Dermis blood vessel endothelial cell (primary cell): ENCODE results near the gene GTF3A. TPM values are rescaled to one million over a fixed set of nuclear protein-coding genes. Genes with fewer than 3 reads are reported as not detected.
"Not testable (repeated sequence)": the region's sequence is repeated elsewhere in the genome, so short reads cannot be mapped to it uniquely, and the experiment has no call there.

ENCODE experiments used
- DNase-seq: peaks from one replicate; pipeline ENCODE4 v3.0.0; 2010
- total RNA-seq: library from RNA; depleted of rRNA; stranded (reverse); fragments of >200 nt; gene quantifications from 2 replicates; pipeline ENCODE4 v1.2.3, GENCODE V29; 2014

The GTF3A gene
- 110 and 146 TPM in 2 replicates for total RNA-seq

DNA sequence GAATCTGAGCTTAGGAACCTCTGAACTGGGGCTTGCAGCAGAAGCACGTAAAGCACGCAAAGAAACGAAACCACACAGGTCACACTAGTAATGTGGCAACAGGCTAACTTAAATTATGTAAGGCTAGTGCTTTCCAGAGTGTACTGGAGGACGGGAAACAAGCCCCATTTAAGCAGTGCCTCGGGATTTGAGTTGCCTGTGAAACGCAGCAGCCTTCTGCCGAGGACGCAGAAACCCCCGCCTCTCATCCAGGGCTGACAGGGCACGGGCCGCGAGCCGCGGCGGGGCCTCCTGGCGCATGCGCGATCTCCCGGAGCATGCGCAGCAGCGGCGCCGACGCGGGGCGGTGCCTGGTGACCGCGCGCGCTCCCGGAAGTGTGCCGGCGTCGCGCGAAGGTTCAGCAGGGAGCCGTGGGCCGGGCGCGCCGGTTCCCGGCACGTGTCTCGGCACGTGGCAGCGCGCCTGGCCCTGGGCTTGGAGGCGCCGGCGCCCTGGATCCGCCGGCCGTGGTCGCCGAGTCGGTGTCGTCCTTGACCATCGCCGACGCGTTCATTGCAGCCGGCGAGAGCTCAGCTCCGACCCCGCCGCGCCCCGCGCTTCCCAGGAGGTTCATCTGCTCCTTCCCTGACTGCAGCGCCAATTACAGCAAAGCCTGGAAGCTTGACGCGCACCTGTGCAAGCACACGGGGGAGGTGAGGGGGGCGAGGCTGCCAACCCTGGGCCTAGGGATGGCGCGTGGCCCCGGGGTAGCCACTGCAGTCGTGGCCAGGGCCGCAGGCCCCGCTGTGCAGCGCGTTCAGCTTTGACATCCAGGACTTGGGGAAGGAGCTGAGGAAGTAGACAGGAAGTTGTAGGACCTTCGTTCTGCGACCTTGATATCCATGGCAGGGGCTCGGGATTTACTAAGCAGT, at the start of gene GTF3A:
GTF3A (plus strand) TSS at position 374 of the 912 bp plus-strand sequence.
- peak; percentile 91 for DNase-seq

DNA sequence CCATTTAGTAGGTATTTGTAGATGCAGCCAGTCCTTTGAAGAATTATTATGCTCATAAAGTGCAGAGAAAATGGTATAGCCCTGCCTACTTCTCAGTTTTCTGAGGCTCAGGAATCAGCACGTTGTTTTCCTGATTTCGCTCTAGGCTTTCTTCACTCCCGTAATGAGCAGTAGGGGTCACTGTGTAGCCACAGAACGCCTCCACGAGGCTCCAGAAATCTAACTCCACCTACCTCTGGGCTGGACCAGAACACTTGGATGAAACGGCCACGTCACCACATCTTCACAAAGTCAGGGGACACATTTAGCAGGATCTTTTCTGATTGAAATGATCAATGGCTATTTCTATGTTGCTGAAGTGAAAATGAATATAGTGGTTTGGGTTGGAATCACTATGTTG, 49.8 kb upstream of the GTF3A start:
- peak; percentile 86 for DNase-seq

DNA sequence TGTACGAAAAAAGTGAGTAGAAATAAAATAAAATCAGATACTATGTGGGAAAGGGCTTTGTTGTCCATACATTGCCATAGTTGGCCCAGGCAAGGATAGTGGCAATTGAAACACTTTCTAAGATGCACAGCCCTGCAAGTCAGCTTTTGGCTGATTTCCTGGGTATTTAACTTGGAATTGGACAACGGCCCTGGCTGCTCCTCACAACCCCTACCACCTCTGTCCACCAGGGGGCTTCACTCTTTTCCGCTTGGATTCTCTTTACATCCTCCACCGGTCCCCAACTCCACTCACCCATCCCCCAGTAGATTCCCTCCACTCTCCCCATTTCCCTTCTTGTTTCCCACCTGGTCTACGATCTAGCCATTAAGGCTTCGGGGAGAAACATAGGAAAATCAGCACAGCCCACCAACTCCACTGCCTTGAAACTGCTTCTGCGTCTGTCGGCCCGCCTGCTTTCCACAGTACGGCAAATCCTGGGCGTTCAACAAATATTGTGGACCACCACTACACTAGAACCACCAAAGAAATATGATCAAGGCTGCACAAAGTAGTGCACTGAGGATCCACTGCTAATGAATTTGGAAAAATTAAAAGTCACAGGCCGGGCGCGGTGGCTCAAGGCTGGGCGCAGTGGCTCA, 48.6 kb upstream of the GTF3A start:
- DNase-seq = peak; percentile 72

DNA sequence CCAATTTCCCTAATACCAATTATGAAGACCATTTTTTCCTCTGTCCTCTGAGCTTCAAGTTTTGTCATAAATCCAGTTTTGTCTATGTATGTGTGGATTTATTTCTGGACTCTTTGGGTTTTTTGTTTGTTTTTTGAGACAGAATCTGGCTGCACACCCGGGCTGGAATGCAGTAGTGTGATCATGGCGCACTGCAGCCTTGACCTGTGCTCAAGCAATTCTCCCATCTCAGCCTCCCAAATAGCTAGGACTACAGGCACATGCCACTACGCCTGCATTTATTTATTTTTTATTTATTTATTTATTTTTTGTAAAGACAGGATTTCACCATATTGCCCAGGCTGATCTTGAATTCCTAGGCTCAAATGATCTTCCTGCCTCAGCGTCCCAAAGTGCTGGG, 45.3 kb upstream of the GTF3A start:
- DNase-seq = no peak

DNA sequence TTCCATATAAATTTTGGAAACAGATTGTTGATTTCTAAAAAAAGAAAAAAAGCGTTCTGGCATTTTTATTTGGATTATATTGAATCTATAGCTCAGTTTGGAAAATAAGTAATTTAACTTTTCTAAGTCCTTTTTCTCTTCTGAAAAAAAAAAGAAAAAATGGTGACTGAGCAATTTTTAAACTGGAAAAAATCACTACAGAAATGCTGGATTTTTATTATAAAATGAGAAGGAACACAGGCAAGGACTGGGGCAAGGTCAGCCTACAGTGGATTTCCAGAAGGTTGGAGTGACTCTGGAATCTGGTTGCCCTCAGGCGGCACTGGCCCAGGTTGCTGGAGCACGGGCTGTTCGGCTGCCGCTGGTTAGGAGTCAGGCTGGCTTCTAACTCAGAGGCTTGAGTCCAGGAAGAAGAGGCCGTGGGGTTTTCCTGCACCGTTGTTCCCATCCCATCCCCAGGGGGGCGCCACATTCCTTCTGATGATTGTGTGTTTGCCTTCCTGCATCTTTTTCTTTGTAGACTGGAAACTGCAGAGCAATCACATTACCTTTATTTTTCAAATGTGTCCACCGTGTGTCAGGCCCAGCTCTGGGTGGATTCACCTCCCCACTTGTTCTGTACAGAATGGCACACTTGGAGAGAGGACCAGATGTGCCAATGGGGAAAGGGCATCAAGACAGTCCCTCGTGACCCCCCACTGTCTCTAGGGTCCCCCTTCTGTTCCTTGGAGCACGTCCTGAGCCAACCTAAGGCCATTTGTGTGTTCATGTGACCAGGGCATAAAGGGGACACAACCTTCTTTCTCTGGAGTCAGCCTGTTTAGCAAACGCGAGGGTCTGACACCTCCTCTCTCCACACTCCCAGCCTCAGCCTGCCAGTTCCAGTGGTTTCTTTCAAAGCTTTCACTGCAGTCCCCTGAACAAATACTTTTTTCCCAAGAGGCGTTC, 44.5 kb upstream of the GTF3A start:
- peak; percentile 65 for DNase-seq

DNA sequence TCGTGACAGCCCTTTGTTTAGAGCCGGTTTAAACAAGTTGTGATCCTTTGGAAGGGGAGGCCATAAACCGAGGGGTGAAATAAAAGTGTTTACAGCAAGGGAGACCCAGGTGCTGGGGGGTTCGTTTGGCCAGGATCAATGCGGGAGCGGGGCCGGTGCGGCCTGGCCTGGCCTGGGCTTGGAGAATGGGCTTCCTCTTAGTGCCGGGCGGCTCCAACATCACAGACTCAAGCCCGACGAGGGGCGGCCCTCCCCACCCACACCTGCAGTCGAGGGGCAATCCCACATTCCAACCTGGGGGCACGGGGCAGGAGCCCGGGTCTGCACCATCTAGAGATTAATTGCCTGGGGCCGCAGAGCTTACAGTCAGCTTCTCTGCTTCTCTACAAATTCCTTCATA, 42.8 kb upstream of the GTF3A start:
- DNase-seq = no peak

DNA sequence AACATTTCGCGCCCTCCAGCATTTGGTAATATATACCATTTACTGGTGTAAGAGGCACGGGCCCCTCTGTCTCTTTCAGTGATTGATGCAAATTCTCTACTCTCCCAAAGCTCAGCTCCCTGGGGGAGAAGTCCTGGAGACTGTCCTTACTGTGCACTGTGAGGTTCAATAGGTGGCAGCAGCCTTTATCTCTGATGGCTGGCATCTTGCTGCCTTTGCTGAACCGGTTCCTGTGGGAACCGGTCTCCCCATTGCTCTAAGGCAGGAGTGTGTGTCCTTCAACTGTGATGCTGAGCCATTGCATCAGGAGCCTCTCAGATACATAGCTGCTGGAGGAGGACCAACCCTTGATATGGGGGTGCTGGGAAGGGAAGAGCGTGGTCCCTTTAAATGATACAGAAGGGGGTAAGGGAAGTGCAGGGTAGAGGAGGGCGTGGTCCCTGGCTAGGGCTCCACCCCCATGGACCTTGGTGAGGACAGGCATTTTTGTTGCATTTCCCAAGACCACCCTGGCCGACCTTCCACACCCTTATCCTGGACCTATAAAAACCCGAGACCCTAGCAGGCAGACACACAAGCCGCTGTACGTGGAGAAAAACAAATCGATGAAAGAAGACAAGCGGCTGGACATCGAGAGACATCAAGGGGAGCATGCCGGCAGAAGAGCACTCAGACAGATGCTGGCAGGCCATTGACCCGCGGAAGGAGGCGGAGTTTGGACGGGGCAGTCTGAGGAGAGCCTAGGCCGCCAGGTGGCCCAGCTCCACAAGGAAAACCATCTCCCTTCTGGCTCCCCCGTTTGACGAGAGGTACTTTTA, 41.1 kb upstream of the GTF3A start:
- no peak for DNase-seq

DNA sequence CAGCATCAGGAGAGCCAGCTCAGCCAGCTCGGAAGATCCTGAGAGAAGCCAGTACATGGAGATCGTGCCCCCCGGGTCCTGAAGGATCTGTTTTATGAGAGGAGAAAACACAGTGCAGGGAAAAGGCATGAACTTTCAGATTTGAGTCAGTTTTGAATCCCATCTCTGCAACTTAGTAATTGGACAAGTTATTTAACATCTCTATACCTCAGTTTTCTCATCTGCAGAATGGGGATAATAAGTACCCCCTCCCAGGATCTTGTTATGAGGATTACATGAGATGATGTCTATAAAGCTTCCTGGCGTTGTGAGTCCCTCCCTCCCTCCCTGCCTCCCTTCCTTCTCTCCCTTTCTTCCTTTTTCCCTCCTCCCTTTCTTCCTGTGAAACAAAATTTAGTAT, 40.1 kb upstream of the GTF3A start:
- no peak for DNase-seq

DNA sequence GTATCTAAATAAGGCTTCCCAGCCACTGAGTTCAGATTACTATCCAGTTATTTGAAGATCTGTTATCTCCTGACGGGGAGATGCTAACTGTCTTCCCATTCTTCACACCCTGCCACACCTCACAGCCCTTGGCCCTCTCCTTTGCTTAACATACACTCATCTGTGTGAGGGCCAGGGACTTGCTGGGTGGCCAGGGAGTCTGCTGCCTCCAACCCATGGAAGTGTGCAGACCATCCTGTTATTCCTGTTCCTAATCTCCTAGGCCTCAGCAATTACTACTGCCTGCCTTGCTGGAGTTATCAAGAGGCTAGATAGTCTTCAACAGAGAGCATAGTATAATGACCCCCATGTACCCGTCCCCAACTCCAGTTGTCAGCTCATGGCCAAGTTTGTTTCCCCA, 36.2 kb upstream of the GTF3A start:
- no peak for DNase-seq

DNA sequence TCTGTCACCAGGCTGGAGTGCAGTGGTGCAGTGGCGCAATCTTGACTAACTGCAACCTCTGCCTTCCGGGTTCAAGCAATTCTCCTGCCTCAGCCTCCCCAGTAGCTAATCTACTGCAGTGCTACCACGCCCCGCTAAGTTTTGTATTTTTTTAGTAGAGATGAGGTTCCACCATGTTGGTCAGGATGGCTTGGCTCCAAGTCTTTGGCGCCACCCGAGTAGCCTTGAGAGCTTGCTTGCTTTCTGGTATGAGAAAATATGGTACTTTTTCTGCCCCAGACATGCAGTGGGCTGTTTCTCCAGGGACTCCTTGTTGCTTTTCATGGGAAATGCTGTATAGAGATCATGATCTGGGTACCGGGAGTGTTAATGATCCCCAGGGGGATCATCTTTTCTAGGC, 34.5 kb upstream of the GTF3A start:
- DNase-seq = no peak

DNA sequence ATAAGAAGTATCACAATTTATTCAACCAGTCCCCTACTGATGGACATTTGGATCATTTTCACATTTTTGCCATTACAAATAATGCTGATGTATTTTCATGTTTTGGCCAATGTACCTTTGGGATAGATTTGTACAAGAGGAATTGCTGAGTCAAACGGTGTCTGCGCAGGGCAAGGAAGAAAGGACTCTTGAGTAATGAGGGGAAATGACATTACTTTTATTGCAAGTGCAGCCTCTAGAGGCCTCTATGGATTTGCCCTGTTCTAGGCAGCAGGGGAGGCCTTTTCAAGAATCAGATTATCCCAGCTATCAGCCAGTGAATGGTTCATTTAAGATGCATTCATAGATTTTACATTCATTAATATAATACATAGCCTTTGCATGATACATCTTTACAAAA, 32.9 kb upstream of the GTF3A start:
- DNase-seq = no peak

DNA sequence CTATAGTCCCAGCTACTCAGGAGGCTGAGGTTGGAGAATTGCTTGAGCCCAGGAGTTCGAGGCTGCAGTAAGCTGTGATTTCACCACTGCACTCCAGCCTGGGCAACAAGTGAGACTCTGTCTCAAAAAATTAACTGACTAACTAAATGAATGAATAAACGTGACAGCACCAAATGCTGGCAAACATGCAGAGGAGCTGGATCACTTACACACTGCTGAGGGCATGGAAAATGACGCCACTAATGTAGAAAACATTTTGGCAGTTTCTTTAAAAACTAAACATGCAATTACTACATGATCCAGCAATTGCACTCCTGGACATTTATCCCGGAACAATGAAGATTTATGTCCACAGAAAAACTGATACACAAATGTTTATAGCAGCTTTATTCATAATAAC, 31.3 kb upstream of the GTF3A start:
- no peak for DNase-seq

DNA sequence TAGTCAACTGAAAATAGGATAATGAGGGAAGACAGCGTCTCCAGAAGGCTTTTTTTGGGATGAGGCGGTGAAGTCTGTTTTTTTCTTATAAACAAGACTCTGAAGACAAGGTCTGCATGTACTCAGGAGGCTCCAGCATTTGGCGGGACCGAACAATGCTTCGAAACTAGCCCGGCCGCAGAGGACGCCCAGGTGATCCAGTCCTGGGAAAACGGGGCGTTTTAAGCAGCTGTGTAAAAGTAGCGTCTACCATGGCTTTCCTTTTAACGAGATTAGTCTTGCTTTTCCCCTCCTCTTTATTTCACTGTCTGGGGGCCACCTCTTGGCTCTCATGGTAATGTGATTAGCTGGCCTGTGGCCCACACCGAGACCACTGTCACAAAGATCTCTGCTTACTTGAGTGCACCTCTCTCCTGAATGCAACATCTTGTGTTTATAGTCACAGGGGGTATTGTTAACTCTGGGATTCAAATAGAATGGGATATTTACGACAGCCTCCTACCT, 29.4 kb upstream of the GTF3A start:
- DNase-seq = no peak

DNA sequence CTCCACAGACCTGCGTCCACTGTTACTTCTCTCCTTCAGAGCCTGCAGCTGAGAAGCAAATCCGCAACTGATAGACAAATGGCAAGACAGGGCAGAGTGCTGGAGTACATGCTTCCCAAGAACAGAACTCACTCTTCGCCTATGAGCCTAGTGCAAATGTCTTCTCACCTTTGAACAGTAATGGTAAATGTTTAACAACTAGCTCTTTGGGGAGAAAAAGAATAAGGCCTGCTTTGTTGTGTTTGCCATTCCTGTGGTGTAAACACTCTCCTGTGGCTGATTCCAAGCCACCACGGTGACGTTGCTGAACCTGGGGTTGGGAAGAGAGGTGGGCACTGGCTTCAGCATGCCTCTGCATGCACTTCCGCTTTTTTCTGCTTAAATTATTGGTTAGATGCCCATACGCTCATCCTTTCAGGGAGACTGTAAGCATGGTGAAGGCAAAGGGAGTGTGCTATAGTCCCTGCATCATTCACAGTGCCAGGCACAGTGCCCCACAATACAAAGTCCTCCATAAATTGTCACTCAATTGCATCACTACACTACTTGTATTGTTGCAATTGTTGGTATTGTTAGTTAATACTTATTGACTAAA, 28.1 kb upstream of the GTF3A start:
- no peak for DNase-seq

DNA sequence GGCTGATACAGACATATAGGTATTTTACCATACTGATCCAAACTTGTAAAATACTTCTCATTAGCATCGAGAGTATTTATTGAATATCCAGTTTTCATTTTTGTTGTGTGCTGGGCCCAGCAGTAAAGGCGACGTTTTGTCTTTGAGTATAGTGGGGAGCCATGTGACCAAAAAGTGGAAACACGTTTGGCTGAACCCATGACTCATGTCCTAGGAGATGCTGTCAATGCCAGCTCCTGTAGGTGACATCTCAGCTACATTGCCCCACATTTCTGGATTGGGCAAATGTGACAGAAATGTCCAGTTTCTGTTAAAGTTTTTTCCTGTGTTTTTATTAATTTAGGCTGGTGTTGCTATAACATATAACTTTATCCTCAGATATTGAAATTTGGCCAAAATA, 26.1 kb upstream of the GTF3A start:
- DNase-seq = no peak

DNA sequence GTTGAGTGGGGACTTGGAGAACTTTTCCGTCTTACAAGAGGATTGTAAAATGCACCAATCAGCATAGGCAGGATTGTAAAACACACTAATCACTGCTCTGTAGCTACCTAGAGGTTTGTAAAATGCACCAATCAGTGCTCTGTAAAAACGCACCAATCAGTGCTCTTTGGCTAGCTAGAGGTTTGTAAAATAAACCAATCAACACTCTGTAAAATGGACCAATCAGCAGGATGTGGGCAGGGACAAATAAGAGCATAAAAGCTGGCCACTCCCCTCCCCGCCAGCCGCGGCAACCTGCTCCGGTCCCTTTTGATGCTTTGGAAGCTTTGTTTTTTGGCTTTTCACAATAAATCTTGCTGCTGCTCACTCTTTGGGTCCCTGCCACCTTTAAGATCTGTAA, 24.0 kb upstream of the GTF3A start:
- DNase-seq = not testable (repeated sequence)

DNA sequence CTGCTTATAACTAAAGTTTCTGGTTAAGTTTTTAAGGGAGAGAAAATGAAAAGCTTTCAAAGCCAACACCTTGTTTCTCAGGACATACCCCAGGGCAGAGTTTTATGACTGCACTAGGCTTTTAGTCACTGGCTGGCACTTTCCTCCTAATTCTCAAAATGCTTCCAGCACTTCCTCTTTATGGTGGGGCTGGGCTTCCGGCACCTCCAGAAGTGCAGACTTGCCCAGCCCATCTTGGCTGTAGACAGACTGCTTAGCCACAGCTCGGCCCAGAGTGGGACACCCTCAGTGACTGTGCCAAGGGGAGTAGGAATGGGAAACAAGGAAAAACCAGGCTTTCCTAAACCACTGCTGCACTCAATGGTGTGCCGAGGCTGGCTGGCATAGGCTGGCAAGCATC, 23.2 kb upstream of the GTF3A start:
- DNase-seq = no peak

DNA sequence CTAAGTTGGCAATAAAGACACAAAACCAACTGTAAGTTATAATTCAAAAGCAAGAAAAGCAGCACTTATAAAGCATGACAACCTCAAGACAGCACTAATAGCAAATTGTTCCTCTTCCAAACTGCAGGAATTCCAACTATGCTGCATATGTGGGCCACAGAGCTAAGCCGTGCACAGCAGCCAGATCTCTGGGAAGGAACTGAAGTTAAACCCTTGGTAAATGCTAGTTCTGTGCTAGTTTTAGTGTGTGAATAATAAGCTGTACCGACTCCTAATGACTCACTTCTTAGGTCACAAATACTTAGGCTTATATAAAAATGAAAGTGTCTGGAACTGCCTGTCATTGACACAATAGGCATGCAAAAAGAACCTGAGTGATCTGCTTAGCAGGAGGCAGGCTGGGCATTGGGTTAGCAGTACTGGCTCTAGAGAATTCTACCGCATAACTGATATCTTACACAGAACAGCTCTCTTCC, 21.2 kb upstream of the GTF3A start:
- no peak for DNase-seq

DNA sequence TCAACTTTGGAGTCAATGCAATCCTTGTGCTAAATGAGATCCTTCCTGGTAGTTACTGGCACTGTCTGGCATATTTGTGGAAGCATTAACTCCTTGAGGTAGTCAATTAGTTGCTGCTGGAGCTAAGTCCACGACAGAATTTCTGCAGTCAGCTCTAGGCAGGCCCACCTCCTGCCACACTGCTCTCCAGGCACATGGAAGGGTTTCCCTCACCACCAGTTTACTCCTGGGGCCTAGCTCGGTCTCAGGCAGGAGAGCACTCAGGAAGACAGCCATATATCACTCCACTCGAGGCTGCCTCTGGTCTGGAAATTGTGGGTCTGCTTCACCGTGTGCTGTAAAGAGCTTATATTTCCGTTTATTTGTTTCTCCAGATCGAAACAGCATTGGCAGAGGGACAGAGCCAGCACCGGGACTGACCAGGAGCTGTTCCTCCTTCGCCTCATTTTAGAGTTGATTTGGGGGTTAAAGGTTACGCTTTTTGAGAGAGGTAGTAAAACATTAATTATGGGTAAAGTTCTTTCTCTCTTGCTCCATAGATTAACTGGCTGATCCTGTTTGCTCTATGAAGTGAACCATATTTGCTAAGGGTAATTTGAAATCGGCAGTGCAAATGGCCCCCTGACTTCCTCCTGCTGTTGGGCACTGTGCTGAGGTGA, 20.6 kb upstream of the GTF3A start:
- no peak for DNase-seq

DNA sequence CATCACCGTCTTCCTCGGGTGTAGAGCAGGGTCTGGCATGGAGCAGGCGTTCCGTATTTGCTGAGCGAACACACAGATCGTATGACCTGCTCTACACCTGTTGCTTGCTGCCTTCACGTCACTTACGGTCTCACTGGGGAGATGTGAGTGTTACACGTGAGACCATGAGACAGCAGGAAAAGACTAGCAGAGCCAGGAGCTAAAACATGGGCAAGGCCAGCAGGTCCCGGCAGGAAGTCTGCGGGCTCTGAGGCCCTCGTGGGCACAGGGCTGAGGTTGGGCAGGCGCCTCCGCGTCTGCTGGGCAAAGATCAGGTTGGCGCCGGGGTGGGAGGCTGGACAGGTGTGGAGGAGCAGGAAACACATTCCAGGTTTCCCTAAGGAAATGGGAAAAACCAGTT, 19.7 kb upstream of the GTF3A start:
- DNase-seq = no peak
